NCI-H187 (cell line): Measurements from ENCODE around the gene C11orf71.

ENCODE experiments used
- DNase-seq, 2 experiments: peaks; one replicate each; lab custom pipeline; 2025; lab: John Stamatoyannopoulos, UW

The C11orf71 gene, protein sequence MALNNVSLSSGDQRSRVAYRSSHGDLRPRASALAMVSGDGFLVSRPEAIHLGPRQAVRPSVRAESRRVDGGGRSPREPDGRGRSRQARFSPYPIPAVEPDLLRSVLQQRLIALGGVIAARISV

DNA sequence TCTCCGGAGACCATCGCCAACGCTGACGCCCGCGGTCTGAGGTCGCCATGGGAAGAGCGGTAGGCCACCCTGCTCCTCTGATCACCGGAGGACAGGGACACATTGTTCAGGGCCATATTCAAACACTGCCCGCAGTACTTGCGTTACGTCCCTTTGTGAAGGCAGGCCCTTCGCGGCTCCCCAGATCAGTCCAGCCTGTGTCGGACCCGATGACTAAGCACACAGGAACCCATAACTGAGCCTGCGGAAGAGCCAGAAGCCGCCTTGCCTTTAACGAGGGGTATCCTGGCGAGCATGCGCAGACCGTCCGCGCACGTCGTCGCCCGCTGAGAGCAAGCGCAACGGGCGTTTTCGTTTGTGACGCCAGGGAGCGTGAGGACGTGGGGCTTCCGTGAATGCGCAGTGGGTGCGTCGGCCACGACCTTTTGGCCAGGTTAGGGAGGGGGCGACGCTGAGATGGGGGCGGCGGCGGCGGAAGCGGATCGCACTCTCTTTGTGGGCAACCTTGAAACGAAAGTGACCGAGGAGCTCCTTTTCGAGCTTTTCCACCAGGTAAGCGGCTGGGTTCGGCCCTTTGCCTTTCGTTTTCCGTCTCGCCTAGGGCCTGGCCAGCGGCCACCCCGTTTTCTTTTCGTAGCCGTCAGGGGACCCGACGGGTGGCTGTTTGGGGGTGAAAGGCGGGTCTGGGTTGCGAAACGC, at the start of gene C11orf71, which contains the start of gene RBM7:
Gene C11orf71, minus strand, starts transcription at position 296 of the 699 bp plus-strand sequence. Its CDS starts 180 bp downstream, at position 116.
Gene RBM7, plus strand, starts transcription at position 451 of the 699 bp plus-strand sequence. Its CDS starts 6 bp downstream, at position 457.
- DNase-seq = peak; percentile 93 to 95

DNA sequence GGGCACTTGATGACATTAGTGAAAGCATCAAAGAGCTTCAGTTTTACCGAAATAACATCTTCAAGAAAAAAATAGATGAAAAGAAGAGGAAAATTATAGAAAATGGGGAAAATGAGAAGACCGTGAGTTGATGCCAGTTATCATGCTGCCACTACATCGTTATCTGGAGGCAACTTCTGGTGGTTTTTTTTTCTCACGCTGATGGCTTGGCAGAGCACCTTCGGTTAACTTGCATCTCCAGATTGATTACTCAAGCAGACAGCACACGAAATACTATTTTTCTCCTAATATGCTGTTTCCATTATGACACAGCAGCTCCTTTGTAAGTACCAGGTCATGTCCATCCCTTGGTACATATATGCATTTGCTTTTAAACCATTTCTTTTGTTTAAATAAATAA, 49.5 kb upstream of the C11orf71 start:
- DNase-seq = no peak

DNA sequence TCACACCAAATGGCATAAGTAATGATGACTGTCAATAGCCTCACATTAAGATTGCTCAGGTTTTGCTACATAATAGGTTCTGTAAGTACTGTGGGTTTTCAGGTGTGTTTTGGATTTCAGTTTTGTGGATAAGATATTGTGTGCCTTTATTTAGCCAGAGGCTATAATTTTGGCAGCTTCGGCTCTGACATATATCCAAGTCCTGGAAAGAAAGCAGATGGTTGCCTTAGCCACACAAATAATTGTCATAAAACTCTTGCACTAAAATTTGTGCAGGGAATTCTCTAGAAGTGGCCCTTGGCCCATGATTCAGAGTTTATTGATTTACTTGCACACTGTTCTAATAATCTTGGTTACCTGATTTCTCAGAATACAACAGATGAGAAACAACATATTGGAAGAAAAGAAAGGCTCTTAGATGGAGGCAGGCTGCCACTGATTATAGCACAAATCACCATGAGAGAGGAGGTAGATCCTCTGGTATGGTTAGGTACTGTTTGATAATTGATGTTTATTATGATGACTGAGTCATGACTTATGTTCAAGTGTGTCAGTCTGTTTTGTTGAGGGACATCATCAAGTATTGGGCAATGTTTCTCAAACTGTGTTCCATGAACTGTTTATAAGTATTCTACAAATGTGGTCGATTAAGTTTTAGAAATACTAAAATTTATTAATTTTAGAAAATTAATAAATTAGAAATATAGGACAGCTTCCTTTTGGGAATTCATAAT, 48.6 kb upstream of the C11orf71 start:
- DNase-seq = no peak

DNA sequence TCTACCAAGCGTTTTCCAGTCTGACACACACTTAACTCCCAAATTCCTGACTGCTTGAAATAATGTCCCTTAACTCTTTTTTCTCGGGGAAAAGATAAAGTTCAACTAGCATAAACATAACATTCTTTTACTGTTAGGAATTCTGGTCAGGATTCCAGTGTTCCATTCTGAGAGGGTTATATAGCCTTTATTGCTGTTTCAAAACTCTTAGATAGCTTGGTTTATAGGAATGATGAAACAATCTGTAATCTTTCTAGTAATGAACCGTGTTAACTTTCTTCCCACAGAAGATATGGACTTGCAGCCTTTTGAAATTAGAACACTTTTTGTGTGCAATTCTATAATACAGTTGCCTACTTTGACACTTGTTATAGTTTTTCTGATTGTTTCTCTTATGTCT, 47.6 kb upstream of the C11orf71 start:
- DNase-seq = no peak

DNA sequence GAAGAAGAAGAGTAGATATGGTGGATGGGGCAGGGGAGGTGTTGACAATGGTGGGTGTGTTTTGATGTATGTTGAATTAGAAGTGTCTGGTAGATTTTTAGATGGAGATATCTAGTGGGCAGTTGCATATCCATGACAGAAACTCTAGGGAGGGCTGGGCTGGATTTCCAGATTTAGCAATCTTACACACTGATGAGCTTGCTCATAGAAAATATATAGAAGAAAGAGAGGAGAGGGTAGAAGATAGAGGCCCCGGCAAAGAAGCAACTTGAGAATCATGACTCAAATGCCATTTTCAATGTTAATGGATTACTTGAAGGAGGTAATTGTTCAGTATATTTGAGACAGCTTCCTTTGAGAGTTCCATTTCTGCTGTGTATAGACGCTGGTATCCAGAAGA, 47.1 kb upstream of the C11orf71 start:
- DNase-seq = no peak

DNA sequence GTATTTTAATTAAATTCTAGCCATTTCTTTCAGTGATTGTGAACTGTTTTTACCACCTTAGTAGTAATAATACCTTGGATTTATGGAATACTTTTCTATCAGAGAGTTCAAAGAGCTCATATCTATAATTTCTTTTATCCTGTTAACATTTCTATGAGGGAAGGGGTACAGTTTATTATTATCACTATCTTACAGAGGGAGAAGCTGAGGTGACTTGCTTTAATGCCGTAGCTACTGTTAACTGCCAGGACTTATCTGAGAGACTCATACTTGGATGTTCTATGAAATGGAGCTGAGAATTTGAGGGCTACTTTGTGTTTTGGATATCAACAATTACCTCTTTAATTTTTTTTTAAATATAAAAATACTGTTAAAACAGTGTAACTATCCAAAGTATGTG, 42.2 kb upstream of the C11orf71 start:
- no peak for DNase-seq

DNA sequence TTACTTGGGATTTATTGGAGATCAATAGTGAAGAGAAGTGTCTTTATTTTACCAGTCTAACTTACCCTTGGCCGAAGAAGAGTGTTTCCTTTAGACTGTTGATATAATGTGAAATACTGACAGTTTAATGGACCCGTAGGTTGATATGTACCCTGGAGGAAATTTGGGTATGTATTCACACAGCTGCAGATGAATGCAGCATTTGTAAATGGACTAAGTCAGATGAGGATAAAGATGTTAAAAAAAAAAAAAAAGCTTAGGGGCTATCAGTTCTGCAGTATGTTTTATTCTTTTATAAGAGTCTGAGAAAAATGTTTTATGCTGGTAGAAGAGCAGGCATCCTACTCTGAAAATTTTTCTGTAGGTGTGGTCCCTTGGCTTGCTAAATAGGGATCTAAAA, 41.6 kb upstream of the C11orf71 start:
- no peak for DNase-seq

DNA sequence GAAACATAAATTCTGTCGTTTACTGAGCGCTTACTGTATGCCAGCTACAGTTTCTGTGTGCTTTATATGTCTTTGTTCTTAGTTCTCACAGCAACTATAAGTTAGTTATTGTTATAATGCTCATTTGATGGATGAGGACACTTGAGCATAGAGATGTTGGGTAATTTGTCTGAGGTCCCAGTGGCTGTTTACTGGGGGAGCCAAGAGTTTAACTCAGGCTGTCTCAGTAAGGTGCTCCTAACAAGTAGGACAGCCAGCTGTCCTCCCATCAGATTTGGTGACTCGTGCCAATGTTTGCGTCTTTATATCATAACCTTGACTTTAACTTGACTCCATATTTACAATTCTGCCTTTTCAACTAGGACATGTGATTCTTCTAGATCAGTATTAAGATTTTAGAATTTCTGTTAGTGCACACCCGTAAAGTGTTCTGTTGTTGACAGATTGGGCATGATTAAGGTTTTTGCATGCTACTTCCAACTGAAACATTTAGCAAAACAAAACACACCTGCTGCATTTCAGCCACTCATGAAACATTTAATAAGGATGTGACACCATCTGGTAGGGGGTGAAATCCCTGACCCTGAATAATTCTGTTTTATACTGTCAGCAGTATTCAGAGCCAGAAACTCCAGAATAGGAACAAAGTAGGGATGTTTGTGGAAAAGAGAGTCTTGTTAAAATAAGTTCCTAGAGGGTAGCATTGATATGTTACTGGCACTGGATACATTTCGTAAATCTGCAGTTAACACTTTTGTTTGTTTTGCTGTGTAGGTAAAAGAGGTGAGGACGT, 40.9 kb upstream of the C11orf71 start:
- DNase-seq = no peak

DNA sequence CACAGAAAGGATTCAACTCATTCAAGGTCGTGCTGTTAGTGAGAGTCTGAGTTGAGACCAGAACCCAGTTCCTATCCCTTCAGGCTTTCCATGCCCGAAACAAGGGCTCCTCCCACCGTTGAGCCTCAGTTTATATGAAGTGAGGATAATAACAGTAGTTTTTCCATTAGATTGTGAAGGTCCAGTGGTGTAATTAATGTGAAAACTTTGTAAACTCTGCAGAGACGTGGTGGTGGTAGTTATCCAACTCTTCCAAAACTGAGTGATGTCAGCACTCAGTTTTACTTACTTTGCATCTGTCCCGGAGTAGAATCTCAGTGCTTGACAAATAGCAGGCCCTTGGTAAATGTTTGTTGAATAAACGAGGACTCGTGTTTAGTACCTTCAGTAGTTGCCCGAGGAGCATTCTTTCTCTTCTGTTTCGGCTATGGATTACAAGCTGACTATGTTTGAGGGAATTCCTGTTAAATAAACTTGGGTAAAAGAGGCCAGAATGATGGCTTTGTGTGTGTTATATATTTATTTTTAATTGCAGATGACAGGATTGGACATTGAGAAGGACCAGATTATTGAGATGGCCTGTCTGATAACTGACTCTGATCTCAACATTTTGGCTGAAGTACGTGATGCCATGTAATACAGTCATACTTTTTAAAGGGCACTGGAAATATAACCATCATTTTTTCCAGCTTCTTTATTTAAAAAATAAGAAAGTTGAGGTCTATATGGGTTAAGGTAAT, 40.0 kb upstream of the C11orf71 start:
- DNase-seq = no peak

DNA sequence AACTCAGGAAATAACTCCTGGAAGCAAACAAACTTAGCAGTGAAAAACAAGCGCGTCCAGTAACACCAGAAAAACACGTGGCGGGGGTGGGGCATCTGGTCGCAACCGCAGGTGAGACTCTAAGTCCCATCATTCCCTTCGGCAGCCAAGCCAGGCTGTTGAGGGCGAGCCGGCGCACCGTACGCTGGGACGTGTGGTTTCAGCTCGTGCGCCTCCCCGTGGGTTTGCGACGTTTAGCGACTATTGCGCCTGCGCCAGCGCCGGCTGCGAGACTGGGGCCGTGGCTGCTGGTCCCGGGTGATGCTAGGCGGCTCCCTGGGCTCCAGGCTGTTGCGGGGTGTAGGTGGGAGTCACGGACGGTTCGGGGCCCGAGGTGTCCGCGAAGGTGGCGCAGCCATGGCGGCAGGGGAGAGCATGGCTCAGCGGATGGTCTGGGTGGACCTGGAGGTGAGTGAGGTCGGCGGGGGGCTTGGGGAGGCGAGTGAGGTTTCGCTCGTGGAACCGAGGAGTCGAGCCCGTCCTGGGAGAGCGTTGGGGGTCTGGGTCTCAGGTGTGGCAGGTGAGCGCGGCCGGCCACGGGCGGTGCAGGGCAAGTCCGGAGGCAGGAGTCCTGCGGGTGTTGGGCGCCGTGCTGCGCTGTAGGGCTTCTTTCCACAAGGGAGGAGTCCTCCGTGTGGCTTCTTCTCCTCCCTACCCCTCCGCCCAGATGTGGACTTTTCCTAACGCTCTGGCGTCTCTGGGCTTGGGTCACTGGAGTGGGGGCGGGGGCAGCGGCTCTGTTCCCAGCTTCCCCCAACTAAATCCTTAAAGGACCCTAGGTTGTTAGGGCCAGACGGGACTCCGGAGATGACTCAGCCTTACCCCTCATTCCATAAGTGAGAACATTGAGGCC, 39.2 kb upstream of the C11orf71 start, which contains the start of gene REXO2:
Gene REXO2, plus strand, starts transcription at position 239 of the 892 bp plus-strand sequence. Its CDS starts 62 bp downstream, at position 301.
- DNase-seq = peak; percentile 59 to 84

DNA sequence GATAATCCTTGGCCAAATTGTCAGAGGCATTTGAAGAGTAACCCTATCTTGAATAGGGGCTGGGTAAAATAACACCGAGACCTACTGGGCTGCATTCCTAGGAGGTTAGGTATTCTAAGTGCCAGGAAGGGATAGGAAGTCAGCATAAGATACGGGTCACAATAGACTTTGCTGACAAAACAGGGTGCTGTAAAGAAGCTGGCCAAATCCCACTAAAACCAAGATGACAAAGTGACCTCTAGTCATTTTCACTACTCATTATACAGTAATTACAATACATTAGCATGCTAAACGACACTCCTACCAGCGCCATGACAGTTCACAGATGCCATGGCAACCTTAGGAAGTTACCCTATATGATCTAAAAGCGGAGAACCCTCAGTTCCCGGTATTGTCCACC, 38.0 kb upstream of the C11orf71 start:
- no peak for DNase-seq

DNA sequence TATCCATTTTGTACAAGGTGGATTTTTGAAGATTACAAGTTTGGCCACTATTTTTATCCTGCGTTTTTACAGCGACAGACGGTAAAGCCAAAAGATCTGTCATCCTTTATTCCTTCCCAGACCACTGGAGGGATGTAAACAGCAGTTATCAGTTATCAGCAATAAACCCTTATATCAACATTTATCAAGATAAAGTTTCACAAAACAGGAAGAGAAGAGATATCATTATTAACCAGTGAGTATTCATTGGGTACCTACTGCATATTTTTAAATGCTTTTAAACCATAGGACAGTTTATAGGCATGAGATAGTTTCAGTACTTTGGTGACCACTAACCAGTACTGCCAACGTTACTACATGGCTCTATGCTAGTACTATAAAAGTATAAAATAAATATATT, 33.1 kb upstream of the C11orf71 start:
- DNase-seq = no peak

DNA sequence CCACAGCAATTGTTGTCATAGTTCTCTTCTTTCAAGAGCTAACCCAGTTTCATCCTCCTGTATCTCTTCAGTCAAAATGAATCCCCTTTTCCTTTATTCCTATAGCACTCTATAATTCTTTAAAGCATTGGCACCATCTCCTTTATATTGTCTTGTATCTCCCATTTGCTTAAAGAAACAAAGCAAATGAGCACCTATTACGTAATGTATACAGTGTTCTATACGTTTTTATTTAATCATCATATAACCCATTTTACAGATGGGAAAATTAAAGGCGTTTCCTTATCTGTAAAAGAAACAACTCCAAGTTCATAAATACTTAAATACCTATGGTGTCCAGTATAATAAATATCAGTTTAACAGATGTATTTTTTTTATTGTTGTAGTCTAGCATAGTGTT, 32.6 kb upstream of the C11orf71 start:
- no peak for DNase-seq

DNA sequence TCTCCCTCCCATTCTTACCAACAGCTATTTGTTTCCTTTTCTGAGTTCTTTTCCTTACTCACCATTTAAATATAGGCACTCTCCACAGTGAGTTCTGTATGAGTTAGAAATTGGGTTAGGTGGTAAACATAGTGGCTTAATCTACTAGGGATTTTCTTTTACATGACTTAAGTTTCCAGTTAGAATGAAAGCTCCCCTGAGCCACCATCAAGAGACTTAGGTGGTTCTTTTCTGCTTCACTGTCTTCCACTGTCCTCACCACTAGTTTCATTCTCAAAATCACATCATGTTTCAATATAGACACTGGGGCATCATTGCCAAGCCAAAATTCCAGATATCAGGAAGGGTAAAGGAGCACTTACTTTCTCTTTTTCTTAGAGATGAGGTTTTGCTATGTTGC, 30.0 kb upstream of the C11orf71 start:
- DNase-seq = no peak

DNA sequence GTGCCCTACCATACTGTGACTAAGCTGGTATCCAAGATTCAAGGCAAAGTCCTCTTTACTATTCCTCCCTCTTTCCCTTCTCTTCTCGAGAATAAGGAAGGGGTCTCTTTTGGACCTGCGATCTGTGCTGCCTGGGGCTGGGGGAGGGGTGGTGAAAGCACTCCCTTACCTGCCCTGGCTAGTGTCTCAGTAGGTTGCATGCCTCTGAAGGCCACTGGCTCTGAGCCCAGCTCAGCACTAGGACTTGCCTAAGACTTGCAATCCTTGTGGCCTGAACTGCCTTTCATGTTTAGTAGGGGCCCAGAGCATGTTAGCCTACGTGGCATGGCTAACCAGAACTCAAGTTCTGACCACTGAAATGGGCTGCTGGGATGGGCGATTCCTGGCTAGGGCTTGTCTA, 26.0 kb upstream of the C11orf71 start:
- no peak for DNase-seq

DNA sequence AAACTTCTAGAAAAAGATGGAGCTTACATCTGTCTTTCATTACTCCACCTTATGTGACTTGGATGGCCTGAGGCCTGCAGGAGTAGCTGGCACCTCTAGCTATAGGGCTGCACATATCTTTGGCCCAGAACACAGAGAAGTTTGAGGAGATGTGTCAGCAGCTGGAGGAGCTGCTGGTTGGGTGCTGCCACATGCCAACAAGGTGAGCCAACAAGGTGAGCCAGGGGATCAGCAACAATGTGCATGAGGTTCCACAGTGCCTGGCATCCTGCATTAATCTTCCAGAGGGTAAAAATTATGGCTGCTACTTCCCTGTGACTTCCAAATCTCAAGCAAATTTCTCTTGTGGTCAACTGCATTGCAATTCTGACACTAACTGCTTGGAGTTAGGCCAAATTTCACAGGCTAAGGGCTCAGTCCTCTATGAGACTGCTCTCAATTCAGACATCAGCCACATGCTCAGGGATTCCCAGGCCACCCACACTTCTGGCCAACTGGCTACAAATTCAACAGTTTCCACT, 16.2 kb upstream of the C11orf71 start:
- no peak for DNase-seq

DNA sequence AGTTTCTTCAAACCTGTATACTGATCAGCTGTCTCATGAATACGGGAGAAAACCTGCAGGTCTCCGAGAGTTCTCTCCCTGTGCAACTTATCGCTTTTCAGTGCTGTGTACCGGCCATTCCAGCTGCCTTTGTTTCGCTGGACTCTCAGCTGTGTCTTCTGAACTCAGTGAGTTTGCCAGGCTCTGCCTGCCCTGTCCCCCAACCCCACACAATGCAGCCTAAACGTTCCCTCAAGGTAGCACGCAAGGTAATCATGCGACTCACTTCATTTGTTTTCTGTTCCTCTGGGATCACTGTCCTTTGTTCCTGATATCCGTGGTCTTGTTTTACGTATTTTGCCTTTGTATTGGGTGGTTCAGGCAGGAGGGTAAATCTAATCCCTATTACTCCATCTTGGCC, 13.6 kb upstream of the C11orf71 start:
- DNase-seq = no peak

DNA sequence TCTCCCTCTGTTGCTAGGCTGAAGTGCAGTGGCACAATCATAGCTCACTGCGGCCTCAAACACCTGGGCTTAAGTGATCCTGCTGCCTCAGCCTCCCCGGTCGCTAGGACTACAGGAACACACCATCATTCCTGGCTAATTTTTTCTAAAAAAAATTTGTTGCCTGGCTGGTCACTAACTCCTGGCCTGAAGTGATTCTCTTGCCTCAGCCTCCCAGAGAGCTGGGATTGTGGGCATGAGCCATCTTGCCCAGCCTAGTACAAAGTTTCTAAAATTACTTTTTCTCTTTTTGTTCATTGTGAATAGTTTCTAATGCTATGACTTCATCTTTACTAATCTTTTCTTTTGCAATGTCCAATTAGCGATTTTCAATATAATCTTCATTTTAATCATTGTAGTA, 12.6 kb upstream of the C11orf71 start:
- no peak for DNase-seq

DNA sequence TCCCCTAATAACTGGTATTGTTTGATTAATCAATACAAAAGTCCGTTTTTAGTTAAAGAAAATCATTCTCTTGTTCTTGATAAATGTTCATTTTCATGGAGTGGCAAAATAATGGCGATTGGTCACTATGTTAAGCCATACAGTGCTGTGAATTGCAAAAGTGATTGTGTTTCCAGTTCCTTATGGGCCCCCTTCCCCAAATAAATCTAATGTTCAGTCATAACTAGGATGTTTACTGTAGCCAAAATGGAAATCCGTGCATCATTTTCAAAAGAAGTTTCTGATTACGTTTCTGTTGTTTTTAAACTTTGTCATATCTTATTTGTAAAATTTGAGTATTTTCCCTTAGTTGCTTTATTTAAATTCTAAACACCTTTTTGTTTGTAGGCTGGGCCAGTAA, 1.0 kb upstream of the C11orf71 start:
- peak in 1 of 2 experiments; percentile 2 for DNase-seq

DNA sequence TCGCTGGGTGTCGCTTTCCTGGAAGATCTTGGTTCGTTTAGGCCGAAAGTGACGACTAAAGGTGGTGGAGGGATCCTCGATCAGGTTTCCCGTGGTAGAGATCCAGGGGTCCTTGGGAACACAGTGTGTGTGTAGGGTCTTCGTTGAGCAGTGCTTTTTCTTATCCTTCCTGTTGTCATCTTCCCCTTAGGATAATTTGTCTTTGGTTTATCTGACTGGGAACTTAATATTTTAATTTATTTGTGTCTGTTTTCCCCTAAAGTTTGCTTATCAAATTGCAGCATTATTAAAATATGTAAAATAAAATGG, 558 bp upstream of the C11orf71 start:
- DNase-seq = no peak
